Motor neuron (in vitro differentiated cells): ENCODE data around the gene TEX19. TPM values are rescaled to one million over a fixed set of nuclear protein-coding genes. Genes with fewer than 3 reads are reported as not detected.
"Not testable (repeated sequence)": the region's sequence is repeated elsewhere in the genome, so short reads cannot be mapped to it uniquely, and the experiment has no call there.

ENCODE experiments used
- ATAC-seq, 8 experiments: fragments of 200-7000 bp; cut with Tn5 transposase; replicated peaks in 6 of 8; 2 replicates each; pipeline ENCODE4 v1.8.0; 2021; ENCODE audit warnings: mild to moderate bottlenecking in 8 of 8, moderate library complexity in 8 of 8
- H3K27ac ChIP-seq, 2 donors: fragments of 250-450 bp; sonication (Bioruptor Pico); 2 replicates each; pipeline ENCODE4 v1.9.0; 2021; ENCODE audit warnings: antibody characterized with exemption in 2 of 2, mild to moderate bottlenecking in 2 of 2, moderate library complexity in 1 of 2
- H3K4me1 ChIP-seq, 2 donors: fragments of 250-450 bp; sonication (Bioruptor Pico); replicated peaks in 1 of 2; 2 replicates each; pipeline ENCODE4 v1.6.1; 2021; ENCODE audit warnings: antibody characterized with exemption in 2 of 2, mild to moderate bottlenecking in 2 of 2, moderate library complexity in 1 of 2
- H3K4me3 ChIP-seq, 5 donors: fragments of 250-450 bp; sonication (Bioruptor Pico); 2 replicates each; pipeline ENCODE4 v1.9.0; 2021; ENCODE audit warnings: antibody characterized with exemption in 5 of 5, mild to moderate bottlenecking in 5 of 5, moderate library complexity in 4 of 5
- WGBS, 10 experiments: fragments of 450-650 bp; shearing (Covaris generic); methylation state at CpG; one replicate each; pipeline ENCODE4 v1.0.0; 2022; 5-methylcytosine and 5-hydroxymethylcytosine counted together
- in situ Hi-C, 9 experiments: fragments of 400-800 bp; cut with MboI; loops; one replicate each; pipeline ENCODE4 v1.15.0; 2021; ENCODE audit warnings: low sequenced_read_pairs in 9 of 9, low pct_unique_long_range_greater_than_20kb in 2 of 9; ENCODE audit not compliant: unreplicated experiment in 9 of 9
- total RNA-seq, 8 experiments: library from RNA; unstranded; fragments of 300-600 nt; gene quantifications; 2 replicates each; pipeline versions ENCODE4 v1.2.3 to v1.2.4, GENCODE V29; 2022

Gene TEX19
- total RNA-seq, 8 experiments from 2014 or later, result 0.14 to 0.63 (median 0.25) TPM; not detected in 3

DNA sequence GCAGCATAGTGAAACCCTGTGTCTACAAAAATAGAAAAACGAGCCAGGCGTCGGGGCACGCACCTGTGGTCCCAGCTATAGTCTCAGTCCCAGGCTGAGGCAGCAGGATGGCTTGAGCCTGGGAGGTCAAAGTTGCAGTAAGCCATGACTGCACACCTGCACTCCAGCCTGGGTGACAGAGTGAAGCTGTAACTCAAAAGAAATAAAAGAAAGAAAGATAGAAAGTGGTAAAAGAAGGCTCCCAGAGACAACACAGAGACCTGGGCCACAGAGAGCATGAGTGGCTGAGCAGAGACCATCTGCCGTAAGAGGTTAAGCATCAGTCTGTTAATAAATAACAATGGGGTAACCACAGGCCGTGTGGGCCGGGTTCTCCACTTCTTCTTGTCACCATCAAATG is 43.8 kb downstream of the TEX19 start:
- no peak overlapping the region for H3K4me3 ChIP-seq
- in situ Hi-C loops, result loop anchor here in 1 of 9 experiments (10.0 kb wide), 1 partner anchor 48 kb away; the partner anchor contains the start of gene TEX19
- WGBS, 10 experiments, result 55 to 100% (median 90%) methylated on average over 1 to 5 of the region's 7 CpGs; no CpG with 5 or more reads in 3 of the 10 experiments
- H3K27ac ChIP-seq, result no peak overlapping the region
- H3K4me1 ChIP-seq, result peaks cover 7 to 8% of the 10 kb centered on the region in 2 donors
- no peak for ATAC-seq

DNA sequence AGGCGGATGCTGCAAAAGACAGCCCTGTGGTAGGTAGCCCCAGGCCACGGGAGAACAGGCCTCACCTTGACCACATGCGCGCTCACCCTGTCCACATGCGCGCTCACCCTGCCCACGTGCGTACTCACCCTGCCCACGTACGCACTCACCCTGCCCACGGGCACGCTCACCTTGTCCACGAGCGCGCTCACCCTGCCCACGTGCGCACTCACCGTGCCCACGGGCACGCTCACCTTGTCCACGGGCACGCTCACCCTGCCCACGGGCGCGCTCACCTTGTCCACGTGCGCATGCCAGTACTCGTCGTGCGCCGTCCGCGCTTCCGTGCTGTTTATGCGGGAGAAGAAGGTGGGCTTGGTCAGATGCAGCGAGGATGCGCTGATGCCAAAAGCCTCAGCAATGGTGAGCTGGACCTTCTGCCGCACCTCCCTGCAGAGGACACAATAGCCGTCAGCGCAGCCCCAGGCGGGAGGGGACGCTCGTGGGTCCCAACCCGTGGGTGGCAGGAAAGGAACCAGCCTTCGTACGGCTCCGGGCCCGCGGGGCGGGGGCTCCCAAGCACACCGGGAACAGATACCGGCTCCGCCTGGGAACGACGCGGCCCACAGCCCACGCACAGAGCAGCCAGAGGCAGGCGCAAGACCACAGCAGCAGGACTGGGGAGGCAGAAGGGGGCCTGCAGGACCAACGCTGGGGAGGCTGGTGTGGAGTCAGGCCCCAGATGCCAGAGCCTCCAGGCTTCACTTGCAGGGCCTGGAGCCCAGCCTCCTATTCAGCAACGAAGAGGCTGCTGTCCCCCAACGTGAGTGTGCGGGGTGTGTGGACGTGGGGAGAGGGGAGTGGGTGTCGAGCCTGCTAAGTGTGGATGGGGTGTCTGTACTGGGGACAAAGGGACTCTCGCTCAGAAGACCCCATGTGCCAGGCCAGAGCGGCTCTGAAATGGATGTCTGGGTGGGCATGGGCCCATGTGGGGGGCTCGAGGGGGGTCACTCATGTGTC is 44.9 kb downstream of the TEX19 start:
- H3K4me3 ChIP-seq, result no peak overlapping the region
- H3K27ac ChIP-seq, result no peak overlapping the region
- H3K4me1 ChIP-seq, result peaks cover 7 to 8% of the 10 kb centered on the region in 2 donors
- in situ Hi-C loops, result loop anchor here in 1 of 9 experiments (10.0 kb wide), 1 partner anchor 49 kb away; the partner anchor contains the start of gene TEX19
- ATAC-seq, result peak in 1 of 8 experiments; percentile 22
- 93 to 100% (median 97%) methylated on average over 1 to 19 of the region's 67 CpGs; no CpG with 5 or more reads in 2 of the 10 experiments for WGBS, 10 experiments

GRCh38 chr17:82405051-82405450 is 46.0 kb downstream of the TEX19 start:
- in situ Hi-C loops, result loop anchor here in 1 of 9 experiments (10.0 kb wide), 1 partner anchor 50 kb away; the partner anchor contains the start of gene TEX19
- ATAC-seq, result peak in 1 of 8 experiments; percentile 22
- H3K4me1 ChIP-seq, result peaks cover 1 to 3% of the 10 kb centered on the region in 2 donors
- H3K4me3 ChIP-seq, result no peak overlapping the region
- 86 to 100% (median 93%) methylated on average over 1 to 7 of the region's 14 CpGs; no CpG with 5 or more reads in 7 of the 10 experiments for WGBS, 10 experiments
- H3K27ac ChIP-seq, result no peak overlapping the region

DNA sequence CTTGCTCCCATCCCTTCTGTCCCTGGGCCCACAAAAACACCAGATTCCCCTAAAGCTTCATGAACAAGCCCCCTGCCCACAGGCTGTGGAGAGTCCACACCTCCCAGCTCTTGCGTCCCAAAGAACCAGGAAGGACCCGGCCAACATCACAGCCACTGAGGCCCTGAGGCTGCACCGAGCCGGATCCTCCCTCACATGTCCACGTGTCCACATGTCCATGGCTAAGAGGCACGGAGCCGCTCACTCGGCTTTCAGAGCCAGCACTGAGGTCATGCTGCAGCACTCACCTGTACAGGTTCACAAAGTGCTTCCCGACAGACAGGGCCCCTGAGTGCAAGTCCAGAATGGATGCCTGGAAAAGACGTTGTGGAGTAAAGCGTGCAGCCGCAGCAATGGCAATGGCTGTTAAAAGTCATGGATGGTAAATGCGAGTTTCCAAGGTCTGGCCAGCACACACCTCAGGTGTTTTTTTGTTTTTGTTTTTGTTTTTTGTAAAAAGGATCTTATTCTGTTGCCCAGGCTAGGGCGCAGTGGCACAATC is 47.2 kb downstream of the TEX19 start:
- in situ Hi-C loops, result loop anchor here in 1 of 9 experiments (10.0 kb wide), 1 partner anchor 51 kb away; the partner anchor contains the start of gene TEX19
- WGBS, 10 experiments, result 88 to 100% (median 90%) methylated on average over 1 to 6 of the region's 14 CpGs; no CpG with 5 or more reads in 3 of the 10 experiments
- no peak for ATAC-seq
- Histone ChIP-seq H3K4me3 (no peak overlapping the region), H3K27ac (no peak overlapping the region), H3K4me1 (no peaks in the 10 kb centered on the region)

- no peaks in the 10 kb centered on the region for H3K4me1 ChIP-seq
- no peak overlapping the region for H3K4me3 ChIP-seq
- in situ Hi-C loops, result loop anchor here in 1 of 9 experiments (10.0 kb wide), 1 partner anchor 52 kb away; the partner anchor contains the start of gene TEX19
- 84 to 100% (median 88%) methylated on average over 2 to 11 of the region's 13 CpGs; no CpG with 5 or more reads in 7 of the 10 experiments for WGBS, 10 experiments
- no peak for ATAC-seq
- H3K27ac ChIP-seq, result no peak overlapping the region
Measured at GRCh38 chr17:82407255-82407654, 48.2 kb downstream of the TEX19 start.

DNA sequence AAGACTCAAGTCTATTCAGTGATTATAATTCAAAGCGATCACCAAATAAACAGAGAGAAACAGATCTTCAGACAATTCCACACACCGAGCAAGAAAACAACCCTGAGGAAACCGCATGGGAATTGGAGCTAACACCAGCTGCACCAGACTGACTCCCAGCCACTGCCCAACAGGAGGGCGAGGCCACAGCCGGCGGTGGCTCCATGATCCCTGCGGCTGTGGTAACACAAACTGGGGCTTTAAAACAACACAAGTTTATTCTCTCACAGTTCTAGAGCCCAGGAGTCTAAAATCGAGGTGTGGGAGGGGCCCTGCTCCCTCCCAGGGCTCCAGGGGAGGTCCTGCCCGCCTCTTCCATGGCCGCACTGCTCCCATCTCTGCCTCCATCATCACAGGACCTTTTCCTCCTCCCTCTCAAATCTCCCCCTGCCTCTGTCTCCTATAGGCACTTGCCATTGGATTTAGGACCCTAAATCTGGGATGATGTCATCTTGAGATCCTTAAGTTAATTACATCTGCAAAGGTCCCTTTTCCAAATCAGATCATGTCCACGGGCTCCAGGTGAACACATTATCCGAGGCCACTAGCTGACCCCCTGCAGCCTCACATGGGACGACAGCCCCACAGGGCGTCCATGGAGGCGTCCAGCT is 49.4 kb downstream of the TEX19 start:
- in situ Hi-C loops, result loop anchor here in 1 of 9 experiments (10.0 kb wide), 1 partner anchor 54 kb away; the partner anchor contains the start of gene TEX19
- WGBS, 10 experiments, result 60 to 100% (median 87%) methylated on average over 1 to 8 of the region's 15 CpGs
- Histone ChIP-seq H3K4me1 (no peaks in the 10 kb centered on the region), H3K4me3 (no peak overlapping the region), H3K27ac (no peak overlapping the region)
- peak in 2 of 8 experiments; percentile 50 to 73 for ATAC-seq

DNA sequence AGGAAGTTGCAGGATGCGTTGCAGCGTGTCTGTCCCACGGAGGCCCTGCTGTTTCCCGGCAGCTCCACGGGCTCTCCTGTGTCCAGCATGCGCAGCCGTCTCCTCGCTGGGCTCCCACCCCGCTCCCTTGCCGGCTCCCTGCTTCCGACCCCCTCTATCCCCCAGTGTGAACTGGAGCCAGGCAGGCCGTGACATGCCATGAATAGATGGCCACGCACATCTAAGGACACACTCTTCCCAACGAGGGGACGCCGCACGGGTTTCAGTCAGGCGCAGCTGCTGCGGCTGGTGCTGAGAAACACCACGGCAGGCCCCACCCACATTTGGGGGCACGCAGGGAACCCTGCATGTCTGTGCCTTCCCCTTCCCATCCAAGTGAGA is 49.9 kb downstream of the TEX19 start:
- no peak for ATAC-seq
- WGBS, 10 experiments, result 80 to 88% methylated on average over 1 to 11 of the region's 21 CpGs; no CpG with 5 or more reads in 8 of the 10 experiments
- Histone ChIP-seq H3K27ac (no peak overlapping the region), H3K4me3 (no peak overlapping the region), H3K4me1 (no peaks in the 10 kb centered on the region)
- in situ Hi-C loops, result loop anchor here in 1 of 9 experiments (10.0 kb wide), 1 partner anchor 54 kb away; the partner anchor contains the start of gene TEX19

GRCh38 chr17:82410014-82410716 is 51.1 kb downstream of the TEX19 start:
- H3K4me1 ChIP-seq, result peaks cover 4 to 7% of the 10 kb centered on the region in 2 donors
- no peak for ATAC-seq
- no peak overlapping the region for H3K4me3 ChIP-seq
- in situ Hi-C loops, result loop anchor here in 1 of 9 experiments (10.0 kb wide), 1 partner anchor 55 kb away; the partner anchor contains the start of gene TEX19
- no peak overlapping the region for H3K27ac ChIP-seq
- WGBS, 10 experiments, result 80 to 100% (median 93%) methylated on average over 1 to 7 of the region's 14 CpGs; no CpG with 5 or more reads in 2 of the 10 experiments

DNA sequence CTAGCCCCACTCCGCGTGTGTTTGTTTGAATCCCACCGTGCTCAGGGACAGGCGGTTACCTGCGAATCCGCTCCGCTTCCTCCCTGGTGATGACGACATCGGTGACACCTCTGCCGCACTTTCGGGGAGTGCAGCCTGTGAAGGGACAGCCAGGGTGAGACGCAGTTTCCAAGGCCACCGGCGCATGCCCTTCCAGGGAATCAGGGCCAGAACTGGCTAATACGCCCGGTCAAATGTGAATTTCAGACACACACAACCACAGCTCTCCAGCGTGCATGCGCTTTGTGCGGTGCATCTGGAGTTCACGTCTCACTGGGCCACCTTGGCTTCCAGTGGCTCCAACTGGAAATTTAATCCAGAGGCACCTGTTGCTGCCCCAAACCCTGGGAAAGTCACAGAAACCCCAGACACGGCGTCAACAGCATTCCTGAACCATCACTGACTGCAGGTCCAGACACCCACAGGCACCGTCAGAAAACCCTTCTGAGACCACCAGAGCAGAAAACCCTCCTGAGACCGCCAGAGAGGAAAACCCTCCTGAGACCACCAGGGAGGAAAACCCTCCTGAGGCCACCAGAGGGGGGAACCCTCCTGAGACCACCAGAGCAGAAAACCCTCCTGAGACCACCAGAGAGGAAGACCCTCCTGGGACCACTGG is 52.5 kb downstream of the TEX19 start:
- in situ Hi-C loops, result loop anchor here in 1 of 9 experiments (10.0 kb wide), 1 partner anchor 57 kb away; the partner anchor contains the start of gene TEX19
- Histone ChIP-seq H3K4me1 (peaks cover 4 to 7% of the 10 kb centered on the region in 2 donors), H3K27ac (no peak overlapping the region), H3K4me3 (no peak overlapping the region)
- no peak for ATAC-seq
- WGBS, 10 experiments, result 90 to 100% (median 94%) methylated on average over 1 to 15 of the region's 24 CpGs; no CpG with 5 or more reads in 4 of the 10 experiments

DNA sequence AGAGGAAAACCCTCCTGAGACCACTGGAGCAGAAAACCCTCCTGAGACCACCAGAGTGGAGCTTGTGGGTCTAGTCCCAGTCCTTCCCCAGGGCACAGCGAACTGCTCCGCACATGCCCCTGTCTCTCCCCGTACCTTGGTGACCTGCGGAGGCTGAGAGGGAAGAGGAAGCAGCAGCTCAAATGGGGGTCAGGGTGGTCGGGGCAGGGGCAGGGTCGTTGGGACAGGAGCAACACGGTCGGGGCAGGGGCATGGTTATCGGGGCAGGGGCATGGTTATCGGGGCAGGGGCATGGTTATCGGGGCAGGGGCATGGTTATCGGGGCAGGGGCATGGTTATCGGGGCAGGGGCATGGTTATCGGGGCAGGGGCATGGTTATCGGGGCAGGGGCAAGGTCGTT is 53.0 kb downstream of the TEX19 start:
- not testable (repeated sequence) for H3K27ac ChIP-seq, H3K4me1 ChIP-seq, H3K4me3 ChIP-seq, ATAC-seq
- in situ Hi-C loops, result loop anchor here in 1 of 9 experiments (10.0 kb wide), 1 partner anchor 57 kb away; the partner anchor contains the start of gene TEX19
- WGBS, 10 experiments, result 100% methylated on average over 2 of the region's 16 CpGs; no CpG with 5 or more reads in 9 of the 10 experiments
